Amniotic stem cell (primary cell): ENCODE measurements around the gene KCTD13.
"Not testable (repeated sequence)": the region's sequence is repeated elsewhere in the genome, so short reads cannot be mapped to it uniquely, and the experiment has no call there.

ENCODE experiments used
- DNase-seq: peaks from one replicate; lab custom pipeline; 2025; lab: John Stamatoyannopoulos, UW

The KCTD13 gene

DNA sequence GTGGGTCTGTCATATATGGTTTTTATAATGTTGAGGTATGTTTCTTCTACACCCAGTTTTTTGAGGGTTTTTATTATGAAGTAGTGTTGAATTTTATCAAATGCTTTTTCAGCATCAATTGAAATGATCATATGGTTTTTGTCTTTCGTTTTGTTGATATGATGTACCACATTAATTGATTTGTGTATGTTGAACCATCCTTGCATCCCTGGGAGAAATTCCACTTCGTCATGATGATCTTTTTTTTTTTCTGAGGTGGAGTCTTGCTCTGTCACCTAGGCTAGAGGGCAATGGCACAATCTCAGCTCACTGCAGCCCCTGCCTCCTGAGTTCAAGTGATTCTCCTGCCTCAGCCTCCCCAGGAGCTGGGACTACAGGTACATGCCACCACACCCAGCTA is 21.9 kb upstream of the KCTD13 start:
- no peak for DNase-seq

DNA sequence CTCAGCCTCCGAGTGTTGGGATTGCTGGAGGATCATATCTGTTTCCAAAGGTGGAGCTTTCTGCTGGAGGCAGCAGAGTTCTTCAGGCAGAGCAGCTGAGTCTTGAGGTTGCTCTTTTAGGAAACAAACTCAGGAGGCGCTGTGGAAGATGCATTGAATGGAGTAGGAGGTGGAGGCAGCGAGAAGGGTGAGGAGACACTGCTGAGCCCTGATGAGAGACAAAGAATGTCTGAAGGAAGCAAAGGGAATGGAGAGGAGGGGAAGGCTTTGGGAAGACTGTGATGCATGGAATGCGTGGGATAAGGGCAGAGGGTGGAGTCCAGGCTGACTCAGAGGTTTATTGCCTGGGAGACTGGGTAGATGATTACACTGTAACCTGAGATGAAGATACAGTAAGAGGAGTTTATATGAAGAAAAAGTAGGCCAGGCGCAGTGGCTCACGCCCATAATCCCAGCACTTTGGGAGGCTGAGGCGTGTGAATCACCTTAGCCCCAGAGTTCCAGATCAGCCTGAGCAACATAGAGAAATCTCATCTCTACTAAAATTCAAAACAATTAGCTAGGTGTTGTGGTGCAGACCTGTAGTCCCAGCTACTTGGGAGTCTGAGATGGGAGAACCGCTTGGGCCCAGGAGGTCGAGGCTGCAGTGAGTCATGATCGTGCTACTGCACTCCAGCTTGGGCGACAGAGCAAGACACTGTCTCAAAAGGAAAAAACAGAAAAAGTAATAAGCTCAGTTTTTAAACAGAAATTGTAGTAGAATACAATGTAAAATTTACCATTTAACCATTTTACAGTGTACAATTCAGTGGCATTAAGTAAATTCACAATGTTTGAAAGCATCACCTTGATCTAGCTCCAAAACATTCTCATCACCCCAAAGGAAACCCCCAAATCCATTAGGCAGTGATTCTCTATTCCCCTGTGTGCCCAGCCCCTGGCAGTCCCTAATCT is 18.1 kb upstream of the KCTD13 start:
- DNase-seq = peak; percentile 94

DNA sequence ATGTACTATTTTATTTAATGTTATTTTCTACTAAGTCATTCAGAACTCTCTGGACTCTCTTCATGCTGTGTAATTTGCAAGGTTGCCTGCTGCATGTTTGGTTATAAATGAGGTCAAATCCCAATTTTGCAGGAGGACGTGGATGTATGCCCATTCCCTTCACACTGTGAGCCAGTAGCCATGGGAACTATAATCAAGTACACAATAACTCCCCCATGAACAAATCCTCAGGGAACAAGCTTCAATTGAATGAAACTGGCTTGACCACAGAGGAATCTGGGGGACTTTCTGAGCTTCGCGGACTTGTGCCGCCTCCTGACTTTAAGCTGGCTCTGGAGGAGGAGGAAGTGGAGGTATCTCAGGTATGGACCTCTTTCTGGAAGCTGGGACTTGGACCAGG is 14.6 kb upstream of the KCTD13 start:
- DNase-seq = no peak

DNA sequence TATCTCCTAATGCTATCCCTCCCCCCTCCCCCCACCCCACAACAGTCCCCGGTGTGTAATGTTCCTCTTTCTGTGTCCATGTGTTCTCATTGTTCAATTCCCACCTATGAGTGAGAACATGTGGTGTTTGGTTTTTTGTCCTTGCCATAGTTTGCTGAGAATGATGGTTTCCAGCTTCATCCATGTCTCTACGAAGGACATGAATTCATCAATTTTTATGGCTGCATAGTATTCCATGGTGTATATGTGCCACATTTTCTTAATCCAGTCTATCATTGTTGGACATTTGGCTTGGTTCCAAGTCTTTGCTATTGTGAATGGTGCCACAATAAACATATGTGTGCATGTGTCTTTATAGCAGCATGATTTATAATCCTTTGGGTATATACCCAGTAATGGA is 5.7 kb upstream of the KCTD13 start:
- not testable (repeated sequence) for DNase-seq

DNA sequence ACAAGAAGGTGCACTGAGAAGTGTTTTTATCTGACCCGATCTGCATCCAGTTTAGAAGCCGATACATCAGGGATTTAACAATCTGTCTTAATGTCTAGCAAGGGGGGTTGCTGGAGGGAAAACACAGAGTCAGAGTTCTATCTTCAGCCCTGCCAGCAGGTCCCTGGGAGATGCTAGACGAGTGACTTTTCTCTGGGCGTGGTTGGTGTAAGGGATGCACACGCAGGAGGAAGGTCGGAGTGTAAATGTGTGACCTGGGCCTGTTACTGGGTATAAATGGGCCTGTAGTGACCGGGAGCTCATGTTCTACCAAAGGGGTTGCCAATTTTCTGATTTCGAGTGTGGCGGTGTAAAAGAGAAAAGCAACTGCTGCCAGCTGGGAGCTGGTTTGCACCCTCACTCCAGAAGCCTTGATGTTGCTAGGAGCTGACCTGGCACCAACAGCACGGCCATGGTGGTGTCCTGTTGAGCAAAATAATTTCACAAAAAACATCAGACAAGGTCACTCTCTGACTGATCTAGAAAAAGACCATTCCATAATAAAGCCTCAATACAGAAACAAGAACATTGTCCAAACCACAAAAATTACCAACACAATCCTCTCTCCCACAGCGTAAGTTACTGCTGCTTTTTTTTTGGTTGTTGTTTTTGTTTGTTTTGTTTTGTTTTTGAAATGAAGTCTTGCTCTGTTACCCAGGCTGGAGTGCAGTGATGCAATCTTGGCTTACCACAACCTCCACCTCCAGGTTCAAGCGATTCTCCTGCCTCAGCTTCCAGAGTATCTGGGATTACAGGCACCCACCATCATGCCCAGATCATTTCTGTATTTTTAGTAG is 1.3 kb upstream of the KCTD13 start:
- no peak for DNase-seq

DNA sequence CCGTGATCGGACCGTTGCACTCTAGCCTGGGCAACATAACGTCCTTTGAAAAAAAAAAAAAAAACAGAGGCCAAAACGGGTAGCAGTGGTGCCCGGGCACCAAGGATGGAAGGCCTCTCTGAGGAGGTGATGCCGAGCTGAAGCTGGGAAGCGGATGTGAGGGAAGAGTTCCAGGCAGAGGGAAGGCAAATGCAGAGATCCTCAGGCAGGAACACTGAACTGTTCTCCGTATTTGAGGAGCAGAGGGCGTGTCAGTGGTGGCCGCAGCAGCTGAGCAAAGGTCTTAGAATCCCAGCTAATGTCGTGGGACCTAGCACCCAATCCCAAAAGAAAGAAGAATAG is 656 bp upstream of the KCTD13 start:
- DNase-seq = no peak

DNA sequence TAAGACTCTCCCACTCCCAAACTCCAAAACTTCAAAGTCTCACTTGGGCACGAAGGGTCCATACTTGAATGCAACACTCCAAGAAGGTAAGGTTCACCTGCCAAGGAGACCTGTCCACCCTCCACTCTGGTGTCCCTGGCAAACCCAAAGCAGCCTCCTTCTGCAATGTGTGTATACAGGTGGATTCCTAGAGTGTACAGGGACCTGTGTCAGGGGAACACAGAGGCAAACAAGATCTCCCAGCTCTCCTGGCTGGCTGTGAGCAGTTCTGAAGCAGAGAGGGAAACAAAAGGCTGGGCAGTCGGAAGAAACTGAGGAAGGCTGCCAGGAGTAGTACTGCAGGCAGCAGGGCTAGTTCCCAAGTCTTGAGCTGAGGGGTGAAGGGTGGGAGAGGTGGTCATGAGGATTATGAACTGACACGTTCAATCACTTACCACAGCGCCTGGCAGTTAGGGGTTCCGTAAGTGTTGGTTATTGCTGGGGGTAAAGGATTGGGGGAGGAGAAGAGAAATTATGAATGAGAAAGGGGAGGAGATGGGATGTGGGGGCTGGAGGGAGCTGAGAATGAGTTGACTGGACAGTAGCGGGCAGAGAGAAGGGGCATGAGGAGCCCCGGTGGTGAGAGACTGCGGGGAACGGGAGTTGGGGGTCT is 795 bp downstream of the KCTD13 start:
- DNase-seq = no peak

DNA sequence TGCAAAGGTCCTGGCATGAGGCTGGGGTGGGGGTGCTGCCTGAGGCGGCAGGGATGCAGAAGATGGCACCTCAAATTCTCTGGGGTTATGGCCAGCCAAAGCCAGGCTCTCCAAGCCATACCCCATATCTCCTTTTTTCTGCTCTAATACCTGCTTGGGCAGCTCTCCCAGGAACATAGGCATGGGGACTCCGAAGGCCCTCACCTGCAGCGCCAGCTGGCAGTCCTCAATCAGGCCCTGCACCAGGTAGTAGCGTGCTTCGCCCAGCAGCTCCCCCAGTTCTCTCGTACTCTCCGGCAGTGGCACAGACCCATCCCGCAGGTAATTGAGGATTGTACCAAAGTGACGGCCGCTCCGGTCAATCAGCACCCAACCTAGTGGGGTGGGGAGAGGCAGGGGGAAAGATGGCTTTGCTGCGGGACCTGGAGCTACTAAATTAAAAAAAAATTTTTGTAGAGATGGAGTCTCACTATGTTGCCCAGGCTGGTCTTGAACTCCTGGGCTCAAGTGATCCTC is 3.0 kb downstream of the KCTD13 start:
- DNase-seq = no peak

DNA sequence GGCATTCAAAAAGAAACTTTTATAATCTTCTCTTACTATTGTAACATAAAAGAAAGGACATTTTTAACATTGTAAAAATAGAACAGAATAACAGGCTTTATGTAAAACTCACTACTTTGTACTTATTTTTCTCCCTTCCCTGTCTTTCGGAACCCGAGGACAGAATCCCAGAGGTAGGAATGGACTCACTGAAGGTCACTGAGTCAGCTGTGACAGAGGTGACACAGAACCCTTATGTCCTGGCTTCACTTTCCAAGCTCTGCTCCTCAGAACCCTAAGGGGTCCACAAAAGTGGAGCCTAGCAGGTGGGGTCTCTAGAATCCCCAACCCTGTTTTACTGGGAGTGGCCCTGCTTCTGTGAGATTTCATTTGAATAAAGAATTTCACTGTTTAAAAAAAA is 3.7 kb downstream of the KCTD13 start:
- DNase-seq = no peak

DNA sequence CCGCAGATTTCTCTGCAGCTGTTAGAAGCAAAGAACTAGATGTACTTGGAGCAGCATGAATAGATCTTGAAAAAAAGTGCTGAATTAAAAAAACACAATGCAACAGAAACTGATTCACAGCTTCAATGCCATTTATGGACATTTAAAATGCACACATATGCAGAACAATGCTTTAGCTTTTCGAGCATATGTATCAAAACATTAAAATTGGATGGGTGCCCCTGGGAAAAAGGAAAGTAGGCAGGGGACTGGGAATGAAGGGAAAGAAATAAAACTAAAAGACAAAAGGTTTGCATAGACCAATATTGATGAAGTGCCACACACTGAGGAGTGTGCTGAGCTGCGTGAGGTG is 5.0 kb downstream of the KCTD13 start:
- no peak for DNase-seq

DNA sequence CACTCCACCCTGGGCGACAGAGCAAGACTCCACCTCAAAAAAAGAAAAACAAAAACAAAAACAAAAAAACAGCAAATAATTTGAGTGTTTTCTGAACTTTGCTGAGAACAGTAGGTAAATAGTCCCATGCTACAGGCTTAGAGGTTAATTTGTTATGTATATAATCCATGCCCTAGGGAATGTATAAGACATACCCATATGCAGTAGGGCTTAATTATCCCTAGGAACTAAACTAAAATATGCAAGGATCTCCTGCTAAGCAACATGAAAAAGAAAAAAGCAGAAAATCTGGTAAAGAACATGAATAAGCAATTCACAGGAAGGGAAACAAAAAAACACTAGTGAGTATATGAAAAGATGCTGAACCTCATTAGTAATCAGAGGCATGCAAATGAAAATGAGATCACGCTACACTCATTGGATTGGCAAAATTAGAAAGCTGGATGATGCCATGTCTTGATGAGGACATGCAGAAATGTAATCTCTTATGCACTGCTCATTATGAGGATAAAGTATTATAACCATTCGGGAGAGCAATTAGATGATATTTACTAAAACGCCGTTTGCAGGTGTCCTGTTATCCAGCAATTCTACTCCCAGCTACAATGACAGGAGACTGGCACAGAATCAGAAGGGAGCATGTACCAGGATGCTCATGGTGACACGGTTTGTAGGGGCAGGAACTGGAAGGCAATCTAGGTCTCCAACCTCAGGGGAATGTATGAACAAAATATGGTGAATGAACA is 5.6 kb downstream of the KCTD13 start:
- DNase-seq = no peak

DNA sequence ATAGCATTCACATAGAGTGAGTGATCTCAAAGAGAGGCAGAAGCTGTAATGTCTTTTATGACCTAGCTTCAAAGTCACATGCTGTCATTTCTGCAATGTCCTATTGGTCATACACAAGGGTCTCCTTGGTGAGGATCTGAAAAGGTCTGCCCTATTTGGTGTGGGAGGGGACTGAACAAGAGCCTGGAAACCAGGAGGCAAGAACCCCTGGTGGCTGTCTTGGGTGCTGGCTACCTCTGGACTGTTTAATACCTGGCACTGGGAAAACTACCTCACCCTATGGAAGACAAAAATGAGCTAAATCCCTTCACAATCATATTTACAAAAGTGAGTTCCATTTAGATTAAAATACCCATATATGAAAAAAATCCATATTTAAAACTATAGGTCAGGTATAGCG is 9.0 kb downstream of the KCTD13 start:
- no peak for DNase-seq

DNA sequence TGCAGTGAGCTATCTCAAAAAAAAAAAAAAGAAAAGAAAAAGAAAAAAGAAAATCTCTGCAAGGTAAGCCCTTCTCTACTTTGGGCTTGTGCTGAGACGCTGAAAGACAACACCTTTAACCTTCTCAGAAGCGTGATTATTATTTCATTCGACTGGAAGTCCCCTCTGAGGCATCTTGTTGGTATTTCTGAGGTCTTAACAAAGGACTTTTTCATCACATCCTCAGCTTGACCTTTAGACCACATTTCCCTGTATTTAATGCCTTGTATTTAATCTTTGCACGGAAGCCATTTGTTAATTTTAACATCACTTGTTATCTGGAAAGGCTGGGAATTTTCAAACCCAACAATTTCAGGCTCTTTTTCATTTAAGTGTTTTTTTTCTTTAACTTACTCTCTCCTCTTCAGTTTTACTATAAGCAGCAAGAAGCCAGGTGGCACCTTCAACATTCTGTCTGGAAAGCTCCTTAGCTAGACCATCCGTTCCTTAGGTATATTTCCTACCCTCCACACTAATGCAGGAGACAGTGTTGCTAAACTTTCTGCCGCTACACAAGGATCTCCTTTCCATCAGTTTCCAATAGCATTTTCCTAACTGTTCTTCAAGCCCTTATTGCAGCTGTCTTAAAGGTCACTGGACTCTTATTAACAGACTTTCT is 10.3 kb downstream of the KCTD13 start:
- no peak for DNase-seq

DNA sequence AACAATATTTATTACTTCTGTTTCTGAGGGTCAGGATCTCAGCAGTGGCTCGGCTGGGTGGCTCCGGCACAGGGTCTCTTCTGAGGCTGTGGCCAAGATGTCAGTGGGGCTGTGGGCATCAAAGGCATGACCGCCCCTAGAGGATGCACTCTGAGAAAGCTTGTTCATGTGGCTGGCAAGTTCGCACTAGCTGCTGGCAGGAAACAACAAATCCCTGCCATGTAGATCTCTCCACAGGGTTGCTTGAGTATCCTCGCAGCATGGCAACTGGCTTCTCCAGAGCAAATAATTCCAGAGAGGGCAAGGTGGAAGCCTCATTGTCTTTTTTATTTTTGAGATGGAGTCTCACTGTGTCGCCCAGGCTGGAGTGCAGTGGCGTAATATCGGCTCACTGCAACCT is 12.5 kb downstream of the KCTD13 start:
- DNase-seq = no peak

DNA sequence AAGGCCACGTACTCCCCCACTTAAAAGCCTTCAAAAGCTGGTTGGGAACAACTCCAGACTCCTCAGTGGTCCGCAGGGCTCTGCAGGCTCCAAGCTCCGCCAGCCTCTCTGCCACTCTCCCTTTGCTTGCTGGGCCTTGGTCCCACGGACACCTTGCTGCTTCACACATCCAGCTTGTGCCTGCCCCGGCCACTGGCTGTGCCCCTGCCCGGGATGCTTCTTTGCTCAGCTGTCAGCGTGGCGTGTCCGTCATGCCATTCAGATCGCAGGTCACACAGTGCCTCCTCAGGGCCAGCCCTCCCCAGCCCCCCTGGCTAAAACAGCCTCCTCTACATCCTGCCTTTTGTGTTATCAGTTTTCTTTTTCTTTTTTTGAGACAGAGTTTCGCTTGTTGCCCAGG is 13.9 kb downstream of the KCTD13 start:
- DNase-seq = no peak

DNA sequence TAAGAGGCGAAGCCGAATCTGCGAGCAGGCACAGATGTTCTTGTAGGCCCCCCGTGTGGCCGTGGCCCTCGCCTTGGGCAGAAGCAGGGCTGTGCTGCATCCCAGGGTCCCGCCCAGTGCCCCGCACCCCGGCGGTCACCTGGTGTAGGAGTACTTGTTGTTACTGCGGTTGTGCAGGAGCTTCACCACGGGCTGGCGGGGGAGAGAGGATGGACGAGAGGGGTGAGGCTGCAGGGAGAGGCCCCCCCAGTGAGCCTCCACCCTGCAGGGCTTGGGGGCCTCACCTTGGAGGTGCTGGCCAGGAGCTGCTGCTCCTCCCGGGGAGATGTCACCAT is 14.4 kb downstream of the KCTD13 start:
- DNase-seq = no peak

DNA sequence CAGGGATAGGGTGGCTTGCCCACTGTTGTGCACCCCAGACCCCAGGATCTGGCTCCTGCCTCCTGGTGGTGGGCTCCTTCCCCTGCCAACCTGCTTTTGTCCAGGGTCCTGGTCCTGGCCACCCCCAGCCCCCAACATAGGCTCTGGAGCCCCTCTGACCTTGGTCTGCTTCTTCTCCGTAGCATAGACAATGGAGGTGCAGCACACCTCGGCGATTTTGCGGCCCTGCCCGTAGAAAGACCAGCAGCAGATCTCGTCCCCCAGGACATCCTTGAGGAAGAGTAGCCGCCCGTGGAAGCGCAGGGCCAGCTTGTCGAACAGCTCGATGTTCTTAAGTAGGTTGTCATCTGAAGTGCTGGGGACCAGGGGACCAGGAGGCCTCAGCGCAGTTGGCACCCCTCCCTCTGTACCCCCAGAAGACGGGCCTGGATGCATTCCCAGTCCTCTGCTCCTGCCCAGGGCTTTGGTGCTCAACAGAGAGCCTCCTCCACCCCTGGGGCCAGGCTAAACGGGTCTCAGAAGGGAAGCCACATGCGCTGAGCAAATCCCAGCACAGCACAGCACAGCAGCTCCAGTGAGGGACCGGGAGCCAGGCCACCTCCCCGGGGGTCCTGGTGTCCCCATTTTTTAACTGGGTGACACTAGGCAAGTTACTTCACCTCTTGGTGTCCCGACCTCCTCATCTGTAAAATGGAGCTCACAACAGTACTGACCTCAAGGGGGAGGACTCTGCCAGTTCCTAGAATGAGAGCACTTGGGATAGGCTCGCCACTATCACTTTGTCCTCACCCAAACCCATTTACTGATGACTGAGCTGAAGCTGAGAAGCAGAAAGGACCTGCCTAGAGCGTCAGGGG is 15.0 kb downstream of the KCTD13 start:
- DNase-seq = no peak

DNA sequence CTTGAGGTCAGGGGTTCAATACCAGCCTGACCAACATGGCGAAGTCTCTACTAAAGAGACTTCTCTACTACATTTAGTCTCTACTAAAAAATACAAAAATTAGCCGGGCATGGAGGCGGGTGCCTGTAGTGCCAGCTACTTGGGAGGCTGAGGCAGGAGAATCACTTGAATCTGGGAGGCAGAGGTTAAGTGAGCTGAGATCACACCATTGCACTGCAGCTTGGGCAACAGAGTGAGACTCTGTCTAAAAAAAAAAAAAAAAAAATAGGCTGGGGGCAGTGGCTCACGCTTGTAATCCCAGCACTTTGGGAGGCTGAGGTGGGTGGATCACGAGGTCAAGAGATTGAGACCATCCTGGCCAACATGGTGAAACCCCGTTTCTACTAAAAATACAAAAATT is 16.2 kb downstream of the KCTD13 start:
- DNase-seq = not testable (repeated sequence)

DNA sequence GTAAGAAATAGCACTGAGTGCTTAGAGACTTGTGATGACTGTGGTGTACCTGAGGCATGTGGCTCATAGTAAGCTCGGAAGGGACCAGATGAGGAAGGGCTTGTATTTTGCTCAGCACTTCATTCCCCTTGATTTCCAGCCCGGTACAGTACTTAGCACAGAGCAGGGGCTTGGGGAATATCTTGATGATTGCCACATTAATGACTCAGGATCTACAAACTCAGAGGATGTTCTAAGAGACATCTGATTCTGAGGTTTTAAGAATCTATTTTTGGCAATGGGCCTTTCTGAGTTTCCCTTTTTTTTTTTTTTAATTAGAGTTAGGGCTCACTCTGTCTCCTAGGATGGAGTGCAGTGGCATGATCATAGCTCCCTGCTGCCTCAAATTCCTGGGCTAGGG is 16.6 kb downstream of the KCTD13 start:
- DNase-seq = no peak

DNA sequence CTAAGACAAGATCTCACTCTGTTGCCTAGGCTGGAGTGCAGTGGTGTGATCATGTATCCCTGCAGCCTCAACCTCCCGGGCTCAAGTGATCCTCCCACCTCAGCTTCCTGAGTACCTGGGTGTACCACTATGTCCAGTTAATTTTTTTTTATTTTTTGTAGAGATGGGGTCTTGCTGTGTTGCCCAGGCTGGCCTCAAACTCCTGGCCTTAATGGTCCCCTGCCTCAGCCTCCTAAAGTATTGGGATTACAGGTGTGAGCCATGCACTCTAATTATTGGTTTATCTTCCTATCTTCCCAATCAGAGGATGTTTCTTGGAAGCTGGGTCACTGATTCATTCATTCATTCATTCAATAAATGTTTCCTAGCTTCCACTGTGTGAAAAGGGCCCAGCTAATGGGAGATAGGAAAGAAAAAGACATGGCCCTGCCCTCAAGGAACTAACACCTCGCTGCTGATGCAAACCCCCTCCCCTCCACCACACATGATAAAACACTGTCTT is 17.3 kb downstream of the KCTD13 start:
- DNase-seq = no peak
